Prostate gland (tissue), 2 donors: ENCODE results near the gene ARHGEF38.

Experiments
- CTCF ChIP-seq, 4 experiments: fragments of 200-600 bp in 2 of 4; fragments of 450-650 bp in 2 of 4; sonication (generic) in 2 of 4; IDR thresholded peaks; 1 replicate in 3 of 4; 2 replicates in 1 of 4; pipeline ENCODE4 v1.5.1; 2016 to 2019; ENCODE audit warnings: antibody characterized with exemption in 4 of 4, mild to moderate bottlenecking in 2 of 4, moderate library complexity in 2 of 4
- POLR2A ChIP-seq: fragments of 450-650 bp; IDR thresholded peaks from one replicate; pipeline ENCODE4 v1.6.1; 2016; ENCODE audit warnings: antibody characterized with exemption, mild to moderate bottlenecking

GRCh38 chr4:105596684-105597083 lies 44.3 kb downstream of the ARHGEF38 start:
- TF ChIP-seq CTCF (IDR thresholded peaks at IDR 0.05), result no peak
- no peak for TF ChIP-seq POLR2A
